Dendritic cell treated with granulocyte-macrophage colony-stimulating factor and Interleukin-4, amounts not matched to agents 40 ng/mL and 50 ng/mL, for 4 days (primary cell): Measurements from ENCODE around the gene LEUTX.

Source experiments
- H3K27ac Mint-ChIP-seq: one replicate; pipeline ENCODE4 v1.8.0; 2022; ENCODE audit warnings: mild to moderate bottlenecking, mixed read lengths
- H3K27me3 Mint-ChIP-seq: one replicate; pipeline ENCODE4 v1.8.0; 2022; ENCODE audit warnings: mild to moderate bottlenecking, mixed read lengths
- H3K36me3 Mint-ChIP-seq: one replicate; pipeline ENCODE4 v1.8.0; 2022; ENCODE audit warnings: low read depth, mixed read lengths
- H3K4me1 Mint-ChIP-seq: one replicate; pipeline ENCODE4 v1.8.0; 2022; ENCODE audit warnings: low read depth, mixed read lengths
- H3K4me3 Mint-ChIP-seq: one replicate; pipeline ENCODE4 v1.8.0; 2022; ENCODE audit warnings: mild to moderate bottlenecking, moderate library complexity, mixed read lengths
- H3K9me3 Mint-ChIP-seq: one replicate; pipeline ENCODE4 v1.8.0; 2022; ENCODE audit warnings: mixed read lengths
- intact Hi-C: fragments of 100-400 bp; cut with micrococcal nuclease; formaldehyde crosslinking; loops from one replicate; pipeline ENCODE4 v1.15.0; 2022

Gene LEUTX

DNA sequence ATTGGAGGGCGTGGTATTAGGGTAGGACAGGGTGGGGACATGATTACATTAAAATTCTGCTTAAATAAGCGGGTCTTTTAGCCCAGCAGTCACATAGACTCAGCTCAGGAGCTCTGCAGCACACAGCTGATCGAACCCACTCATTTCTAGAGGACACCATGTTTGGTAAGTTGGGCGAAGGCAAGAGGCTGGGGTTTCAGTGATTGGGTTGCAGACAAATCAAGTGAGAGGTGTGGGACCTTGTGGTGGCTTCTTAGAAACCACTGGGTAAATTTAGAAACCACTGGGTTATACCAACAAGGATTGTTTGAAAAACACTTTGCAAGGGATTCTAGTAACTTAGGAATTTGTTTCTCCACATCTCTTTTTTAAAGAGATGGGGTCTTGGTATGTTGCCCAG is at the start of gene LEUTX:
LEUTX (plus strand) TSS at position 92 of the 400 bp plus-strand sequence; CDS start at position 159, 67 bp downstream.
- H3K4me3 Mint-ChIP-seq = no peak within 1 kb of the TSS
- H3K9me3 Mint-ChIP-seq = no peaks in the 10 kb centered on the region
- H3K36me3 Mint-ChIP-seq = no peaks in the 10 kb centered on the region
- H3K4me1 Mint-ChIP-seq = no peaks in the 10 kb centered on the region
- H3K27ac Mint-ChIP-seq = no peak within 1 kb of the TSS
- H3K27me3 Mint-ChIP-seq = peaks cover 15% of the 10 kb centered on the region
- intact Hi-C loops = no loop called here

DNA sequence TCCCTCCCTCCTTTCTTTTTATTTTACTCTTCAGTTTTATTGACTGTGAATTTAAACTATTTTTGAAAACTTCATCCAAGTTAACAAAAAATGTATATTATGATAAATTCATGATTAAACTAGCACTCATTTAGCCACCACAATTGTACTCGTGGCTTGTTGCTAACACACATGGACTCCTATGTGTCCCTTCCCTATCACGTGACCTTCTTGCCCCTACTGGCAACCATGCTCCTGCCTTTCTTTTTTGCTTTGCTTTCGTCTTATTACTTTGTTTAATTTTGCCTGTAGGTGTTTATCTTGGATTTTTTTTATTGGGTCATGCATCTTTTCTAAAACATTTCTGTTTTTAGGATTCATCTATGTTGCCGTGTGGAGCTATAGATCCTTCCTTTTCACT is 49.1 kb upstream of the LEUTX start:
- Mint-ChIP-seq H3K36me3 (no peaks in the 10 kb centered on the region), H3K4me1 (no peaks in the 10 kb centered on the region), H3K4me3 (no peak overlapping the region), H3K27me3 (peaks cover 11% of the 10 kb centered on the region), H3K9me3 (no peaks in the 10 kb centered on the region), H3K27ac (no peak overlapping the region)
- intact Hi-C loops = no loop called here

DNA sequence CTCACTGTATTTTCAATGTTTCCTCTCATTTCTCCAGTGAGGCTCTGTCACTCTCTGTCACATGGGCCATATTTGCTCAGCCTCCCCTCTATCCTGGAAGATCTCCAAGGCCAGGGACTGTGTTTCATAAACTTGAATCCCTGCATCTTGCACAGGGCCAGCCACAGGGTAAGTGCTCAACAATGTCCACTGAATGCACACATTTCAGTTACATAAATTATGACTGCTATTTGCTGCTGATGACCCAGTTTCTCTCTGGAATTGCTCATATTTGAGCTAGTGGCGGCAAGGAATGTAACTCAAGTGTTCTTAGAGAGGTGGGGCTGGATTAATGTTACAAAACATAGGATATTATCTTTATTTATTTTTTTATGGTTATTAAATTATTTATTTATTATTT is 47.0 kb upstream of the LEUTX start:
- intact Hi-C loops = no loop called here
- peaks cover 11% of the 10 kb centered on the region for H3K27me3 Mint-ChIP-seq
- no peak overlapping the region for H3K27ac Mint-ChIP-seq
- H3K36me3 Mint-ChIP-seq = no peaks in the 10 kb centered on the region
- no peaks in the 10 kb centered on the region for H3K9me3 Mint-ChIP-seq
- H3K4me1 Mint-ChIP-seq = no peaks in the 10 kb centered on the region
- H3K4me3 Mint-ChIP-seq = no peak overlapping the region

DNA sequence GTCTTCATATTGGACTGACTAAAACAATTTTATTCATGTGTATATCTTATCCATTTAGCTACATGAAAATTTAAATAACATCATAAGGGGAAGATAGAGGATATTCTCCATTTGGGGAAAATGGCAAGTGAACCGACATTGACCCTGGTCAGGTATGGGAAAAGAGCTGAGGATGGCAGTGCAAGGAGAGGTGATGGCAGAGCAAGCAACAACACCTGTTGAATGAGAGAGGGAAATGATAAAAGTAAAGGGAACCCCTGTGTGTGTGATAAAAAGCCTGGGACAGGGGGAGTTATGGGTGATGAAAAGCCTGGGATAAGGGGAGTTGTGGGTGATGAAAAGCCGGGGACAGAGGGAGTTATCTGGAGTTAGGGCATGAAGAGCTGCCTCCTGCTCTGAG is 44.8 kb upstream of the LEUTX start:
- H3K4me3 Mint-ChIP-seq = no peak overlapping the region
- intact Hi-C loops = no loop called here
- H3K36me3 Mint-ChIP-seq = no peaks in the 10 kb centered on the region
- peaks cover 14% of the 10 kb centered on the region for H3K27me3 Mint-ChIP-seq
- H3K9me3 Mint-ChIP-seq = no peaks in the 10 kb centered on the region
- no peak overlapping the region for H3K27ac Mint-ChIP-seq
- no peaks in the 10 kb centered on the region for H3K4me1 Mint-ChIP-seq

GRCh38 chr19:39735688-39736087 is 43.0 kb upstream of the LEUTX start:
- H3K4me3 Mint-ChIP-seq = no peak overlapping the region
- H3K27ac Mint-ChIP-seq = no peak overlapping the region
- H3K9me3 Mint-ChIP-seq = no peaks in the 10 kb centered on the region
- H3K36me3 Mint-ChIP-seq = no peaks in the 10 kb centered on the region
- H3K27me3 Mint-ChIP-seq = peaks cover 12% of the 10 kb centered on the region
- intact Hi-C loops = no loop called here
- no peaks in the 10 kb centered on the region for H3K4me1 Mint-ChIP-seq

GRCh38 chr19:39736088-39736487 is 42.6 kb upstream of the LEUTX start:
- Mint-ChIP-seq H3K27ac (no peak overlapping the region), H3K27me3 (peaks cover 13% of the 10 kb centered on the region), H3K4me3 (no peak overlapping the region), H3K36me3 (no peaks in the 10 kb centered on the region), H3K9me3 (no peaks in the 10 kb centered on the region), H3K4me1 (no peaks in the 10 kb centered on the region)
- intact Hi-C loops = no loop called here

- Mint-ChIP-seq H3K36me3 (no peaks in the 10 kb centered on the region), H3K4me3 (no peak overlapping the region), H3K4me1 (no peaks in the 10 kb centered on the region), H3K27ac (no peak overlapping the region), H3K27me3 (peaks cover 17% of the 10 kb centered on the region), H3K9me3 (no peaks in the 10 kb centered on the region)
- intact Hi-C loops = no loop called here
Observed at GRCh38 chr19:39737351-39737750, 41.3 kb upstream of the LEUTX start.

GRCh38 chr19:39737891-39738290 is 40.8 kb upstream of the LEUTX start, which contains the start of gene CLC:
Gene CLC (minus strand): TSS chr19:39738029. CDS start chr19:39737952, 77 bp downstream.
- no peak within 1 kb of the TSS for H3K4me3 Mint-ChIP-seq
- intact Hi-C loops = no loop called here
- H3K4me1 Mint-ChIP-seq = no peaks in the 10 kb centered on the region
- peaks cover 18% of the 10 kb centered on the region for H3K27me3 Mint-ChIP-seq
- no peaks in the 10 kb centered on the region for H3K36me3 Mint-ChIP-seq
- no peaks in the 10 kb centered on the region for H3K9me3 Mint-ChIP-seq
- no peak within 1 kb of the TSS for H3K27ac Mint-ChIP-seq

- no peaks in the 10 kb centered on the region for H3K9me3 Mint-ChIP-seq
- intact Hi-C loops = no loop called here
- no peak overlapping the region for H3K27ac Mint-ChIP-seq
- no peaks in the 10 kb centered on the region for H3K36me3 Mint-ChIP-seq
- peaks cover 24% of the 10 kb centered on the region for H3K27me3 Mint-ChIP-seq
- H3K4me3 Mint-ChIP-seq = no peak overlapping the region
- H3K4me1 Mint-ChIP-seq = no peaks in the 10 kb centered on the region
Observed at GRCh38 chr19:39738814-39739213, 39.8 kb upstream of the LEUTX start.

DNA sequence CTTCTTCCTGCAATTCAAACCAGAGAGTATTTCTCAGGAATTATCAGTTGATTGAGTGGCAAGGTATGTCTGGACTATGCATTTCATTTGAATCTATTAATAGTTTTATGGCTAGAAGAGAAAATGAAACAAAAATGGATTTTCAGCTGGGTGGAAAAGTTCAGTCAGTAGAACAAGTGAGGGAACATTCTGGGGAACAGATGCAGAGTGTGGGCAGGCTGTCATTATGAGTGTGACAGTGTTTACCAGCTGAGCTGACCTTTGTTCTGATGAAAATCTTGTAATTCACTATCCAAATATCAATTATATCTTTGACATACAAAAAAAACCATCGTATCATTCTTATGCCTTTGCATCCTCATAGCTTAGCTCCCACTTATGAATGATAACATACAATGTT is 38.3 kb upstream of the LEUTX start:
- intact Hi-C loops = no loop called here
- Mint-ChIP-seq H3K27ac (no peak overlapping the region), H3K9me3 (no peaks in the 10 kb centered on the region), H3K27me3 (peaks cover 22% of the 10 kb centered on the region), H3K4me3 (no peak overlapping the region), H3K36me3 (no peaks in the 10 kb centered on the region), H3K4me1 (peaks cover 1% of the 10 kb centered on the region)

DNA sequence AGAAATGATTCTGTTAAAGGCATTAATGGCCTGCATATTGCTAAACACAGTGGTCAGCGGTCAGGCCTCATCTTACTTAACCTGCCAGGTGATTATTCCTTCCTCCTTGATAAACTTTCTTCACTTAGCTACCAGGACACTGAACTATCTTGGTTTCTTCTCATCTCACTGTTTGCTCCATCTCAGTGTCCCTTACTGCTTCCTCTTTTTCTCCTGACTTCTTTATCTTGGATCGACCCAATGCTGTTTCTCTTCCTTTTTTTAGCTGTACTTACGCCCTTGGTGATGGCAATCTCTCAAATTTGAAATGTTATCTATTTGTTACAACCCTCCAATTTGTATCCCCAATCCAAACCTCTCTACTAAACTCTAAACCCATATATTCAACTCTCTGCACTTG is 33.0 kb upstream of the LEUTX start:
- peaks cover 11% of the 10 kb centered on the region for H3K4me1 Mint-ChIP-seq
- H3K27me3 Mint-ChIP-seq = peaks cover 33% of the 10 kb centered on the region
- H3K9me3 Mint-ChIP-seq = no peaks in the 10 kb centered on the region
- no peaks in the 10 kb centered on the region for H3K36me3 Mint-ChIP-seq
- H3K27ac Mint-ChIP-seq = no peak overlapping the region
- intact Hi-C loops = no loop called here
- no peak overlapping the region for H3K4me3 Mint-ChIP-seq

DNA sequence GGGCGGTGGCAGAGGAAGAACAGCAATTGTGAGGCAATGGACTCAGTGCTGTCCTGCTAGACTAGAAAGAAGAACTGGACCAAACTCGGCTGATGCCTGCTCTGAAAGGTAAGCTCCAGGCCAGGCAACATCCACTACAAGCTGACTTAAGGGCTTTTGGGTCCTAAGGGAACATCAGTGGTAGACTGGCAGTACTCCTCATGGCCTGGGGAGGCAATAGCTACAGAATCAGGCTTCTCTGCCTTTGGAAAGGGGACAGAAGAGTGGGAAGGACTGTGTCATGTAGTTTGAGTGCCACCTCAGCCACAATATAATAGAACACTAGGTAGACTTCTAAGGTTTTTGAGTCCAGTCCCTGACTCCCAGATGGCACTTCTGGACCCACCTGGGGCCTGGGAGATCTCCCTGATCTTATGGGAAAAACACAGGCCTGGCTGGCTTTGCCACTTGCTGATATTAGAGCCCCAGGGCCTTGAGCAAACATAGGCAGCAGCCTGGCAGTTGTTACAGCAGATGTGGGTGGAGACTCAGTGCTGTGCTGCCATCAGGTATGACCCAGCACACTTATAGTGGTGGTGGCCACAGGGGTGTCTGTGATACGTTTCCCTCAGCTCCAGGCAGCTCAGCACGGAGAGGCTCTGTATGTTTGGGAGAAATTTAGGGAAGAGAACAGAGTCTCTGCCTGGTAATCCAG is 31.7 kb upstream of the LEUTX start:
- Mint-ChIP-seq H3K27me3 (peaks cover 28% of the 10 kb centered on the region), H3K4me3 (no peak overlapping the region)

GRCh38 chr19:39749981-39750380 is 28.7 kb upstream of the LEUTX start:
- Mint-ChIP-seq H3K27ac (no peak overlapping the region), H3K27me3 (peaks cover 28% of the 10 kb centered on the region), H3K9me3 (no peaks in the 10 kb centered on the region), H3K4me1 (peaks cover 11% of the 10 kb centered on the region), H3K4me3 (no peak overlapping the region), H3K36me3 (no peaks in the 10 kb centered on the region)
- intact Hi-C loops = no loop called here

More for the DNA sequence above, 31.7 kb upstream of the LEUTX start:
- peaks cover 11% of the 10 kb centered on the region for H3K4me1 Mint-ChIP-seq
- H3K9me3 Mint-ChIP-seq = no peaks in the 10 kb centered on the region
- no peaks in the 10 kb centered on the region for H3K36me3 Mint-ChIP-seq
- no peak overlapping the region for H3K27ac Mint-ChIP-seq
- intact Hi-C loops = no loop called here

DNA sequence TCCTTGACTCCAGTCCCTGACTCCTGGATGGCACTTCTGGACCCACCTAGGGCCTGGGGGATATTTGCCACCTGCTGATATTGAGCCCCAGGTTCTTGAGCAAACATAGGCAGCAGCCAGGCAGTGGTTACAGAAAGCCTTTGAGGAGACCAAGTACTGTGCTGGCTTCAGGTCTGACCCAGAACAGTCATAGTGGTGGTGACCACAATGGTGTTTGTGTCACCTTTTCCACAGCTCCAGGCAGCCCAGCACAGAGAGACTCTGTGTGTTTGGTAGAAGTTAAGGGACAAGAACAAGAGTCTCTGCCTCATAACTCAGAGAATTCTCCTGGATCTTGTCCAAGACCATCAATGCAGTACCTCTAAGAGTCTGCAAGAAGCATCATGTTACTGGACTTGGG is 26.3 kb upstream of the LEUTX start:
- no peak overlapping the region for H3K4me3 Mint-ChIP-seq
- no peaks in the 10 kb centered on the region for H3K4me1 Mint-ChIP-seq

GRCh38 chr19:39752795-39753194 is 25.9 kb upstream of the LEUTX start:
- peaks cover 28% of the 10 kb centered on the region for H3K27me3 Mint-ChIP-seq
- H3K4me3 Mint-ChIP-seq = no peak overlapping the region
- H3K27ac Mint-ChIP-seq = no peak overlapping the region
- no peaks in the 10 kb centered on the region for H3K9me3 Mint-ChIP-seq
- intact Hi-C loops = no loop called here
- no peaks in the 10 kb centered on the region for H3K36me3 Mint-ChIP-seq
- H3K4me1 Mint-ChIP-seq = no peaks in the 10 kb centered on the region

More for the DNA sequence above, 26.3 kb upstream of the LEUTX start:
- intact Hi-C loops = no loop called here
- H3K36me3 Mint-ChIP-seq = no peaks in the 10 kb centered on the region
- peaks cover 28% of the 10 kb centered on the region for H3K27me3 Mint-ChIP-seq
- no peak overlapping the region for H3K27ac Mint-ChIP-seq
- H3K9me3 Mint-ChIP-seq = no peaks in the 10 kb centered on the region
